Measurements from ENCODE around the gene ARPC2. TPM values are rescaled to one million over a fixed set of nuclear protein-coding genes. Genes with fewer than 3 reads are reported as not detected.

ARPC2 gene
- total and polyA plus RNA-seq, 10 of the 15 experiments (the other 5 are each of a cell fraction or from before 2014, with no cell fraction given): 440 to 980 (median 709) TPM

- no peak for TF ChIP-seq TBL1XR1 (IDR thresholded peaks at IDR 0.05; ENCODE audit: low read depth, low read length)
These were observed 35.7 kb downstream of the ARPC2 start (continued) for GRCh38 chr2:218252509-218253231.

- no peaks in the 10 kb centered on the region for H4K20me1 ChIP-seq (ENCODE audit: control insufficient read depth, insufficient read depth)
- H3K79me2 ChIP-seq (ENCODE audit: control insufficient read depth, insufficient read depth, low read length): no peaks in the 10 kb centered on the region
- CTCF ChIA-PET: interaction anchor here (1.2 to 2.0 kb wide), 5 partner anchors 11 to 68 kb away, joined by 3 to 6 read pairs (median 3); no protein-coding TSS in a partner anchor
- in situ Hi-C loops (cut with MboI) (no loop called here), intact Hi-C loops (cut with micrococcal nuclease; ENCODE audit: unreplicated experiment) (no loop called here)
- RAD21 ChIA-PET (ENCODE audit: unreplicated experiment): interaction anchor here (0.6 to 1.6 kb wide), 4 partner anchors 10 to 85 kb away, joined by 3 to 5 read pairs (median 4); partner anchors contain the start of genes AAMP and PNKD
- no peaks in the 10 kb centered on the region for H3K9me3 ChIP-seq (replicated peaks; ENCODE audit: control insufficient read depth, insufficient read depth, low read length)
- no peak for ATAC-seq
- TF ChIP-seq HCFC1 (IDR thresholded peaks at IDR 0.05; ENCODE audit: low read length) (no peak), TCF12 (IDR thresholded peaks at IDR 0.05; ENCODE audit: low read depth, low read length) (no peak), NFXL1 (IDR thresholded peaks at IDR 0.05; ENCODE audit: borderline replicate concordance) (no peak), ZBTB40 (IDR thresholded peaks at IDR 0.05; ENCODE audit: borderline replicate concordance) (no peak), MXI1 (IDR thresholded peaks at IDR 0.05; ENCODE audit: low read depth, low read length) (no peak), CHD4 (IDR thresholded peaks at IDR 0.05) (no peak), CREB1 (IDR thresholded peaks at IDR 0.05; ENCODE audit: low read depth) (no peak), NFYA (IDR thresholded peaks at IDR 0.05; ENCODE audit: borderline replicate concordance, low read depth, low read length) (no peak), RB1 (IDR thresholded peaks at IDR 0.05; ENCODE audit: borderline replicate concordance) (no peak), USF2 (IDR thresholded peaks at IDR 0.05; ENCODE audit: borderline replicate concordance, low read depth, low read length) (no peak), SREBF2 (IDR thresholded peaks at IDR 0.05; ENCODE audit: low read length) (no peak), ELK1 (IDR thresholded peaks at IDR 0.05; ENCODE audit: low read depth, low read length) (no peak), HDAC6 (IDR thresholded peaks at IDR 0.05; ENCODE audit: unreplicated experiment) (no peak), SIN3A (IDR thresholded peaks at IDR 0.05; ENCODE audit: low read depth, low read length) (no peak)
- H2AFZ ChIP-seq (ENCODE audit: control insufficient read depth, low read depth, low read length): no peak overlapping the region
- no peak for FAIRE-seq
- no peak overlapping the region for H3K4me3 ChIP-seq
- H3K4me2 ChIP-seq (ENCODE audit: control insufficient read depth, insufficient read depth): no peak overlapping the region
- POLR2A ChIA-PET: interaction anchor here (1.0 to 1.7 kb wide), 3 partner anchors 9 to 16 kb away, joined by 3 to 5 read pairs (median 3); no protein-coding TSS in a partner anchor
- WGBS (ENCODE audit: insufficient coverage, insufficient replicate concordance, low lambda C conversion rate, missing lambda C conversion rate): 83% methylated on average over 5 of the region's 5 CpGs
- H3K36me3 ChIP-seq (ENCODE audit: control insufficient read depth in 2 of 2, insufficient read depth in 2 of 2, low read length in 1 of 2): peaks cover 42 to 62% of the 10 kb centered on the region in 2 experiments
- SMC1A ChIA-PET (ENCODE audit: uncharacterized antibody, unreplicated experiment): interaction anchor here (0.7 to 2.7 kb wide), 6 partner anchors 11 to 85 kb away, joined by 3 to 11 read pairs (median 6); no protein-coding TSS in a partner anchor
- no peak overlapping the region for H3K9ac ChIP-seq (ENCODE audit: control insufficient read depth, insufficient read depth, low read length)
- no peak overlapping the region for H3K27ac ChIP-seq (ENCODE audit: control insufficient read depth, insufficient read depth)
- DNase-seq (ENCODE audit: low read depth, low spot score): no peak
- no peaks in the 10 kb centered on the region for H3K27me3 ChIP-seq (replicated peaks in 1 of 2; ENCODE audit: control insufficient read depth in 2 of 2, insufficient read depth in 2 of 2, low read length in 1 of 2)
- H3K4me1 ChIP-seq (ENCODE audit: control insufficient read depth, insufficient read depth, low read length): peaks cover 14% of the 10 kb centered on the region
- BruUV-seq (replicated peaks): no TSS peak
These were observed 36.2 kb downstream of the ARPC2 start for GRCh38 chr2:218253232-218253625.

Measured in GM12878 (cell line).